ENCODE measurements around the gene CENPN. TPM values are rescaled to one million over a fixed set of nuclear protein-coding genes. Genes with fewer than 3 reads are reported as not detected.

CENPN gene
- total and polyA plus RNA-seq, 2 of the 8 experiments (the other 6 are each of a cell fraction or from before 2014, with no cell fraction given), result 32.8 to 67.0 TPM

DNA sequence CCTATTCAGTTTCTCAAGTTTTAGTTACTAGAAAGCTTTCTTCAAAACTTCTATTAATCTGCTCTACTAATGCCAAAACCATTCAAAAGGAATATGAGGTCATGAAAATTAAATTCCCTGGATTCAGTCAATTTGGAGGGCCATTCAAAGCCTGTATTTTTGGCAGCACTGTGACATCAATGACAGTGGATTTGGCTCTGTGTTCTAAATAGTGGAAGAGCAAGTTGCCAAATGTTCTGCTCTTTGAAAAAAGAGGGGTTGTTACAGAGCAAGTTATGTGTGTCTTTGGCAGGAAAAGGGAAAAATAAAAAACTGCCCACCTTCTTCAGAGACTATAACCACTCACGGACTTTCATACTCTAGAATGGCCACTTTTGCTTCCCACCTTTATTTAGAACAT lies 73.2 kb downstream of the CENPN start (continued):
- no peak for TF ChIP-seq RFX5 (IDR thresholded peaks at IDR 0.05; ENCODE audit: borderline replicate concordance, low read depth, low read length)
- TF ChIP-seq EGR1 (IDR thresholded peaks at IDR 0.05; ENCODE audit: borderline replicate concordance, low read depth, low read length), result no peak
